HCT116 (cell line): ENCODE measurements around the gene ABCD1. TPM values are rescaled to one million over a fixed set of nuclear protein-coding genes. Genes with fewer than 3 reads are reported as not detected.
A peak's percentile ranks its signal among the peaks of the same experiment; 100 is the strongest.

ENCODE experiments used
- ATAC-seq: fragments of 200-7000 bp; cut with Tn5 transposase; 2 replicates; pipeline ENCODE4 v1.9.1; 2020; ENCODE audit warnings: mild to moderate bottlenecking, moderate library complexity
- BruUV-seq: library from RNA; stranded (reverse); fragments of 400-500 nt; replicated peaks from 2 replicates; lab custom pipeline; 2021; lab: Mats Ljungman, UMichigan
- CTCF ChIA-PET: fragments of 300-600 bp; sonication (Branson Sonifier 250); formaldehyde crosslinking; loops from one replicate; lab custom pipeline; 2021; ENCODE audit warnings: antibody characterized with exemption; lab: Charles Lee
- POLR2A ChIA-PET: fragments of 300-600, 350-600 bp; sonication (Branson Sonifier 250); formaldehyde crosslinking; loops from one replicate; lab custom pipeline; 2021; ENCODE audit warnings: antibody characterized with exemption; lab: Charles Lee
- RAD21 ChIA-PET, 2 experiments: fragments of 300-600 bp; sonication (Branson Sonifier 250); formaldehyde crosslinking; loops; one replicate each; lab custom pipeline; 2023; ENCODE audit warnings: low total read pairs in 2 of 2; ENCODE audit not compliant: uncharacterized antibody in 2 of 2, unreplicated experiment in 2 of 2, low non-redundant PET in 1 of 2; lab: Charles Lee
- DNase-seq: peaks from one replicate; pipeline ENCODE4 v3.0.0-alpha.2; 2010; ENCODE audit warnings: low read depth, low spot score
- H2AFZ ChIP-seq: fragments of 200-600 bp; shearing (Covaris generic), sonication (generic); 2 replicates; pipeline ENCODE4 v1.6.1; 2017; ENCODE audit warnings: low read depth, mixed run types, mixed read lengths, antibody characterized with exemption, low read length; ENCODE audit not compliant: poor library complexity, severe bottlenecking
- H3K27ac ChIP-seq: 2 replicates; pipeline ENCODE4 v1.5.1; 2012; ENCODE audit warnings: low read depth, low read length
- H3K27me3 ChIP-seq: fragments of 200-600 bp; sonication (generic); 2 replicates; pipeline ENCODE4 v1.6.1; 2016; ENCODE audit warnings: mixed run types, low read length, mixed read lengths; ENCODE audit not compliant: insufficient read depth
- H3K36me3 ChIP-seq, 2 experiments: fragments of 200-500 bp in 1 of 2; fragments of 200-600 bp in 1 of 2; sonication (Bioruptor generic) in 1 of 2; sonication (generic) in 1 of 2; 2 replicates each; pipeline versions ENCODE4 v1.5.1 to v1.6.1; 2014 to 2016; ENCODE audit warnings: low read length in 2 of 2, inconsistent platforms in 1 of 2, mixed read lengths in 1 of 2, mixed run types in 1 of 2; ENCODE audit not compliant: insufficient read depth in 2 of 2, control insufficient read depth in 1 of 2
- H3K4me1 ChIP-seq, 2 experiments: fragments of 200-600 bp in 1 of 2; sonication (generic) in 1 of 2; 2 replicates each; pipeline versions ENCODE4 v1.5.1 to v1.6.1; 2012 to 2017; ENCODE audit warnings: low read length in 2 of 2, inconsistent platforms in 1 of 2, mild to moderate bottlenecking in 1 of 2, mixed read lengths in 1 of 2, mixed run types in 1 of 2, moderate library complexity in 1 of 2; ENCODE audit not compliant: insufficient read depth in 2 of 2, control insufficient read depth in 1 of 2
- H3K4me2 ChIP-seq: fragments of 200-600 bp; sonication (generic); 2 replicates; pipeline ENCODE4 v1.6.1; 2017; ENCODE audit warnings: mixed run types, low read length, mixed read lengths
- H3K4me3 ChIP-seq, 2 experiments: fragments of 200-600 bp in 1 of 2; sonication (generic) in 1 of 2; replicated peaks in 1 of 2; 2 replicates each; pipeline ENCODE4 v1.5.1; 2011 to 2016; ENCODE audit warnings: low read length in 2 of 2, control low read depth in 1 of 2, low read depth in 1 of 2, mild to moderate bottlenecking in 1 of 2, mixed read lengths in 1 of 2, mixed run types in 1 of 2
- H3K79me2 ChIP-seq: fragments of 200-600 bp; sonication (generic); 2 replicates; pipeline ENCODE4 v1.6.1; 2017; ENCODE audit warnings: mild to moderate bottlenecking, mixed run types, low read length, moderate library complexity, mixed read lengths; ENCODE audit not compliant: insufficient read depth
- H3K9ac ChIP-seq: fragments of 200-600 bp; sonication (generic); 2 replicates; pipeline ENCODE4 v1.6.1; 2016; ENCODE audit warnings: low read length, mixed read lengths
- H3K9me2 ChIP-seq: fragments of 200-600 bp; sonication (generic), shearing (Covaris generic); 2 replicates; pipeline ENCODE4 v1.6.1; 2017; ENCODE audit warnings: mixed run types, mild to moderate bottlenecking, moderate library complexity; ENCODE audit not compliant: insufficient read depth
- H3K9me3 ChIP-seq, 2 experiments: fragments of 200-500 bp in 1 of 2; fragments of 200-600 bp in 1 of 2; sonication (Bioruptor generic) in 1 of 2; sonication (generic) in 1 of 2; 2 replicates each; pipeline ENCODE4 v1.6.1; 2014 to 2017; ENCODE audit warnings: low read length in 2 of 2, mixed read lengths in 2 of 2, inconsistent platforms in 1 of 2, low read depth in 1 of 2, mild to moderate bottlenecking in 1 of 2, mixed run types in 1 of 2, moderate library complexity in 1 of 2; ENCODE audit not compliant: control insufficient read depth in 1 of 2, insufficient read depth in 1 of 2
- H4K20me1 ChIP-seq: fragments of 200-600 bp; sonication (generic), shearing (Covaris generic); 2 replicates; pipeline ENCODE4 v1.6.1; 2017; ENCODE audit warnings: mixed run types, mild to moderate bottlenecking, moderate library complexity; ENCODE audit not compliant: insufficient read depth
- CEBPB ChIP-seq: IDR thresholded peaks from 2 replicates; pipeline ENCODE4 v1.6.1; 2012; ENCODE audit warnings: low read depth
- ELF1 ChIP-seq: IDR thresholded peaks from 2 replicates; pipeline ENCODE4 v1.6.1; 2012; ENCODE audit warnings: low read depth, borderline replicate concordance
- EZH2phosphoT487 ChIP-seq: fragments of 200-600 bp; IDR thresholded peaks from 2 replicates; pipeline ENCODE4 v1.6.1; 2018; ENCODE audit warnings: antibody characterized with exemption, borderline replicate concordance
- JUND ChIP-seq: IDR thresholded peaks from 2 replicates; pipeline ENCODE4 v1.6.1; 2012
- POLR2AphosphoS5 ChIP-seq: IDR thresholded peaks from 2 replicates; pipeline ENCODE4 v1.6.1; 2011; ENCODE audit warnings: mild to moderate bottlenecking, low read depth, low read length, moderate library complexity
- SP1 ChIP-seq: IDR thresholded peaks from 2 replicates; pipeline ENCODE4 v1.6.1; 2012; ENCODE audit warnings: low read depth
- SRF ChIP-seq: IDR thresholded peaks from 2 replicates; pipeline ENCODE4 v1.6.1; 2012; ENCODE audit warnings: low read depth
- ZFX ChIP-seq: fragments of 450-650 bp; IDR thresholded peaks from 2 replicates; pipeline ENCODE4 v1.6.1; 2017
- ZNF274 ChIP-seq: fragments of 200-500 bp; sonication (Bioruptor generic); IDR thresholded peaks from 2 replicates; pipeline ENCODE4 v1.6.1; 2014; ENCODE audit warnings: mild to moderate bottlenecking, low read depth, low read length, inconsistent platforms
- intact Hi-C: fragments of 100-400 bp; cut with micrococcal nuclease; formaldehyde crosslinking; loops from 2 replicates; pipeline ENCODE4 v1.10.0; 2022
- total RNA-seq: library from RNA; stranded (reverse); gene quantifications from one replicate; pipeline ENCODE4 v1.2.1, GENCODE V29; 2021; ENCODE audit not compliant: unreplicated experiment

The ABCD1 gene
- total RNA-seq, 1 experiment from 2014 or later = 7.1 TPM

DNA sequence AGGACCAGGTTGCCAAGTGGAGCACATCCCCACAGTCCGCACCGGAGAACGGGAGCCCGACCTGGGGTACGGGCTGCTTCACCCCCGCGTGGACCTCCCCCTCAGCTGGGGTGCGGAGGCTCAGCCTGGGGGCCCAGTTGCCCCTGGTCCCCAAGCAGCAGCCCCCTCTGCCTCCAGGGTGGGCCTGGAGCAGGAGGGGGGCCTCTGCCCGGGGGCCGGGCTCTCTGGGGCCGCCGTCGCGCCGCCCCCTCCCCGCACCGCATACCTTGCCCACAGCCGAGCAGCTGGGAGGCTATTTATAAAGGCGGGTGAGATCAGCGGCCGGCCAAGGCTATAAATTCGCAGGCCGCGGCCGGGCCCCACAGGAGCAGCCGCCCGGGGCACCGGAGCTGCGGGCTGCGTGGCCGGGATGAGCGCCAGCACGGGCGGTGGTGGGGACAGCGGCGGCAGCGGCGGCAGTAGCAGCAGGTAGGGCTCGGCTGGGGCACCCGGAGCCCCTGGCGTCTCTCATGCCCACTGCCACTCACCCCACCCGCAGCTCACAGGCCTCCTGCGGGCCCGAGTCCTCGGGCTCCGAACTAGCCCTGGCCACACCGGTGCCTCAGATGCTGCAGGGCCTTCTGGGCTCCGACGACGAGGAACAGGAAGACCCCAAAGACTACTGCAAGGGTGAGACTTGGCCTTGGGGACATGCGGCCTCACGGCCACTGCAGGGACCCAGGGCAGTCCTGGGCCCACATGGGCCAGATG lies 56.2 kb downstream of the ABCD1 start, which contains the start of gene SRPK3:
Gene SRPK3, plus strand, starts transcription at position 364 of the 750 bp plus-strand sequence. Its CDS starts 46 bp downstream, at position 410.
- CTCF ChIA-PET = no interaction called here
- ATAC-seq = no peak
- intact Hi-C loops = no loop called here
- Histone ChIP-seq H3K27ac (no peak within 1 kb of the TSS), H2AFZ (no peak within 1 kb of the TSS), H3K4me2 (no peak within 1 kb of the TSS), H3K79me2 (no peaks in the 10 kb centered on the region), H3K9me2 (no peaks in the 10 kb centered on the region), H4K20me1 (no peaks in the 10 kb centered on the region), H3K36me3 (no peaks in the 10 kb centered on the region), H3K9ac (no peak within 1 kb of the TSS), H3K9me3 (no peaks in the 10 kb centered on the region), H3K4me3 (no peak within 1 kb of the TSS), H3K4me1 (peaks cover 0 to 6% of the 10 kb centered on the region in 2 experiments; a peak in 1 of 4 replicates), H3K27me3 (no peaks in the 10 kb centered on the region)
- no peak for DNase-seq
- BruUV-seq = no TSS peak
- RAD21 ChIA-PET = no interaction called here
- POLR2A ChIA-PET = no interaction called here
- TF ChIP-seq EZH2phosphoT487 = no peak
- TF ChIP-seq SP1 = no peak
- no peak for TF ChIP-seq JUND
- TF ChIP-seq ZFX = 0 out of 2 replicates have a peak, but pooled peaks have one; percentile 13
- no peak for TF ChIP-seq ZNF274
- TF ChIP-seq ELF1 = no peak
- TF ChIP-seq POLR2AphosphoS5 = 0 out of 2 replicates have a peak, but pooled peaks have one; percentile 7
- no peak for TF ChIP-seq CEBPB
- TF ChIP-seq SRF = no peak

DNA sequence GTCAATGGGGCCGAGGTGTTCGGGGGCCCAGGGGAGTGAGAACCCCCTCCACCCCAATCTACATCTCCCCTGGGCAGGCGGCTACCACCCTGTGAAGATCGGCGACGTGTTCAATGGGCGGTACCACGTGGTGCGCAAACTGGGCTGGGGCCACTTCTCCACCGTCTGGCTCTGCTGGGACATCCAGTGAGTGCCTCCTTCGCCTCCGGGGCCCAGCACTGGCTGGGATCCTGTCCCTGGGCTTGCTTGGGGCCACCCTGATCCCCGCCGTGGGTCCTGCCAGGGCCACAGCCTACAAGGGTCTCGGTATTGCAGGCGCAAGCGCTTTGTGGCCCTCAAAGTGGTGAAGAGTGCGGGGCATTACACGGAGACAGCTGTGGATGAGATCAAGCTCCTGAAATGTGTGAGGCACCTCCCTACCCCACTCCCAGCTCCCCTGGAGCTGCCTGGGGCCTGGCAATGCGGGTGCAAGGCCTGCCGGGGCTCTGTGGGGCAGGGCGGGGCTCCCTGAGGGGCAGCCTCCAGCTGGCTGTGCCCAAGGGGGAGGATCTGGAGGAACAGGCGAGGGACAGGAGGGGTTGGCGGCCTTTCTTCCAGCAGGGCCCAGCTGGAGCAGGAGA lies 56.9 kb downstream of the ABCD1 start:
- ChIA-PET POLR2A (no interaction called here), CTCF (no interaction called here), RAD21 (no interaction called here)
- Histone ChIP-seq H3K36me3 (no peaks in the 10 kb centered on the region), H3K27me3 (no peaks in the 10 kb centered on the region), H3K9me2 (no peaks in the 10 kb centered on the region), H3K4me2 (no peak overlapping the region), H2AFZ (no peak overlapping the region), H4K20me1 (no peaks in the 10 kb centered on the region), H3K9me3 (no peaks in the 10 kb centered on the region), H3K27ac (no peak overlapping the region), H3K4me1 (peaks cover 0 to 6% of the 10 kb centered on the region in 2 experiments; a peak in 1 of 4 replicates), H3K79me2 (no peaks in the 10 kb centered on the region), H3K4me3 (no peak overlapping the region), H3K9ac (no peak overlapping the region)
- intact Hi-C loops = no loop called here
- no TSS peak for BruUV-seq
- TF ChIP-seq ZFX = 0 out of 2 replicates have a peak, but pooled peaks have one; percentile 3
- no peak for TF ChIP-seq ELF1
- DNase-seq (no peak), ATAC-seq (0 out of 2 replicates have a peak, but pooled peaks have one; percentile 9)
